Skeletal muscle tissue (tissue), 4 donors: ENCODE results near the gene SBF2. TPM values are rescaled to one million over a fixed set of nuclear protein-coding genes. Genes with fewer than 3 reads are reported as not detected.

Source experiments
- H3K27ac ChIP-seq: one replicate; pipeline ENCODE4 v1.7.0; 2013; ENCODE audit warnings: mild to moderate bottlenecking, low read depth, low read length, inconsistent platforms
- H3K27me3 ChIP-seq, 3 donors: one replicate each; pipeline ENCODE4 v1.7.0; 2013; ENCODE audit warnings: low read length in 3 of 3; ENCODE audit not compliant: control insufficient read depth in 3 of 3, insufficient read depth in 3 of 3
- H3K36me3 ChIP-seq, 3 donors: one replicate each; pipeline ENCODE4 v1.7.0; 2013; ENCODE audit warnings: low read length in 3 of 3; ENCODE audit not compliant: control insufficient read depth in 3 of 3, insufficient read depth in 3 of 3
- H3K4me1 ChIP-seq, 3 donors: one replicate each; pipeline ENCODE4 v1.7.0; 2013; ENCODE audit warnings: low read length in 3 of 3, mild to moderate bottlenecking in 3 of 3; ENCODE audit not compliant: control insufficient read depth in 3 of 3, insufficient read depth in 3 of 3
- H3K4me3 ChIP-seq, 3 donors: one replicate each; pipeline ENCODE4 v1.7.0; 2013; ENCODE audit warnings: low read length in 3 of 3
- H3K9ac ChIP-seq, 3 donors: one replicate each; pipeline ENCODE4 v1.7.0; 2013; ENCODE audit warnings: low read length in 3 of 3, mild to moderate bottlenecking in 3 of 3, moderate library complexity in 2 of 3, low read depth in 1 of 3
- H3K9me3 ChIP-seq, 3 donors: one replicate each; pipeline ENCODE4 v1.7.0; 2013; ENCODE audit warnings: low read length in 3 of 3; ENCODE audit not compliant: control insufficient read depth in 3 of 3
- total RNA-seq: library from RNA; depleted of rRNA; stranded (reverse); fragments of >200 nt; gene quantifications from one replicate; pipeline ENCODE4 v1.2.3, GENCODE V29; 2014
- donor health status: Osteomylitis.

Gene SBF2
- total RNA-seq, 1 donor from 2014 or later = 34.4 TPM

- Histone ChIP-seq H3K36me3 (no peaks in the 10 kb centered on the region), H3K4me3 (no peak overlapping the region), H3K27ac (no peak overlapping the region), H3K9ac (peak overlapping the region in 1 of 3 donors; percentile 40), H3K4me1 (peaks cover 5 to 21% (median 7%) of the 10 kb centered on the region in 3 donors), H3K27me3 (no peaks in the 10 kb centered on the region), H3K9me3 (no peaks in the 10 kb centered on the region)
These were observed 4.9 kb downstream of the SBF2 start for GRCh38 chr11:10288881-10289764.

GRCh38 chr11:10287766-10288715, 6.0 kb downstream of the SBF2 start:
- Histone ChIP-seq H3K9me3 (no peaks in the 10 kb centered on the region), H3K27ac (no peak overlapping the region), H3K9ac (no peak overlapping the region), H3K4me1 (peaks cover 5 to 17% (median 7%) of the 10 kb centered on the region in 3 donors), H3K36me3 (no peaks in the 10 kb centered on the region), H3K27me3 (no peaks in the 10 kb centered on the region), H3K4me3 (no peak overlapping the region)

- no peaks in the 10 kb centered on the region for H3K27me3 ChIP-seq
- H3K9ac ChIP-seq = no peak overlapping the region
- peaks cover 4 to 15% (median 5%) of the 10 kb centered on the region in 3 donors for H3K4me1 ChIP-seq
- H3K27ac ChIP-seq = no peak overlapping the region
- H3K4me3 ChIP-seq = no peak overlapping the region
- no peaks in the 10 kb centered on the region for H3K9me3 ChIP-seq
- H3K36me3 ChIP-seq = no peaks in the 10 kb centered on the region
These were observed 6.9 kb downstream of the SBF2 start for GRCh38 chr11:10287140-10287539.

GRCh38 chr11:10285148-10285802, 8.7 kb downstream of the SBF2 start:
- H3K36me3 ChIP-seq = no peaks in the 10 kb centered on the region
- no peaks in the 10 kb centered on the region for H3K27me3 ChIP-seq
- H3K4me3 ChIP-seq = no peak overlapping the region
- H3K9ac ChIP-seq = no peak overlapping the region
- H3K27ac ChIP-seq = no peak overlapping the region
- H3K9me3 ChIP-seq = no peaks in the 10 kb centered on the region
- peaks cover 5 to 12% (median 5%) of the 10 kb centered on the region in 3 donors for H3K4me1 ChIP-seq

GRCh38 chr11:10283991-10284390, 10.0 kb downstream of the SBF2 start:
- Histone ChIP-seq H3K9ac (no peak overlapping the region), H3K4me1 (peaks cover 5 to 12% (median 5%) of the 10 kb centered on the region in 3 donors), H3K27me3 (no peaks in the 10 kb centered on the region), H3K4me3 (no peak overlapping the region), H3K9me3 (no peaks in the 10 kb centered on the region), H3K36me3 (no peaks in the 10 kb centered on the region), H3K27ac (no peak overlapping the region)

- Histone ChIP-seq H3K36me3 (no peaks in the 10 kb centered on the region), H3K9me3 (no peaks in the 10 kb centered on the region), H3K27ac (no peak overlapping the region), H3K4me1 (peaks cover 0 to 5% (median 0%) of the 10 kb centered on the region in 3 donors), H3K27me3 (no peaks in the 10 kb centered on the region), H3K4me3 (no peak overlapping the region), H3K9ac (no peak overlapping the region)
These were observed 11.9 kb downstream of the SBF2 start for GRCh38 chr11:10282117-10282516.

- H3K36me3 ChIP-seq = no peaks in the 10 kb centered on the region
- H3K4me1 ChIP-seq = no peaks in the 10 kb centered on the region
- no peak overlapping the region for H3K9ac ChIP-seq
- H3K27me3 ChIP-seq = no peaks in the 10 kb centered on the region
- H3K4me3 ChIP-seq = no peak overlapping the region
- H3K9me3 ChIP-seq = no peaks in the 10 kb centered on the region
- no peak overlapping the region for H3K27ac ChIP-seq
These were observed 18.3 kb downstream of the SBF2 start for GRCh38 chr11:10275714-10276113.

- Histone ChIP-seq H3K27ac (no peak overlapping the region), H3K36me3 (no peaks in the 10 kb centered on the region), H3K9ac (no peak overlapping the region), H3K27me3 (no peaks in the 10 kb centered on the region), H3K4me3 (no peak overlapping the region), H3K9me3 (no peaks in the 10 kb centered on the region), H3K4me1 (no peaks in the 10 kb centered on the region)
These were observed 19.3 kb downstream of the SBF2 start for GRCh38 chr11:10274726-10275125.

GRCh38 chr11:10273738-10274137, 20.3 kb downstream of the SBF2 start:
- Histone ChIP-seq H3K9ac (no peak overlapping the region), H3K27ac (no peak overlapping the region)

More at GRCh38 chr11:10273738-10274137, 20.3 kb downstream of the SBF2 start:
- no peaks in the 10 kb centered on the region for H3K27me3 ChIP-seq
- no peak overlapping the region for H3K4me3 ChIP-seq
- H3K9me3 ChIP-seq = no peaks in the 10 kb centered on the region
- H3K4me1 ChIP-seq = no peaks in the 10 kb centered on the region
- no peaks in the 10 kb centered on the region for H3K36me3 ChIP-seq
